IMR-90 (cell line): ENCODE measurements around the gene ZNF764. TPM values are rescaled to one million over a fixed set of nuclear protein-coding genes. Genes with fewer than 3 reads are reported as not detected.
A peak's percentile ranks its signal among the peaks of the same experiment; 100 is the strongest.

Experiments
- ATAC-seq: fragments of 200-7000 bp; cut with Tn5 transposase; 2 replicates; pipeline ENCODE4 v1.9.1; 2020; ENCODE audit warnings: low read depth, mild to moderate bottlenecking, moderate library complexity
- Bru-seq: library from RNA; stranded (reverse); fragments of 400-500 nt; gene quantifications from one replicate; lab custom pipeline; 2021; lab: Mats Ljungman, UMichigan
- BruChase-seq, 2 experiments: library from RNA; stranded (reverse); fragments of 400-500 nt; gene quantifications; one replicate each; lab custom pipeline; 2021; lab: Mats Ljungman, UMichigan
- BruUV-seq: library from RNA; stranded (reverse); fragments of 400-500 nt; replicated peaks from 2 replicates; lab custom pipeline; 2021; lab: Mats Ljungman, UMichigan
- CTCF ChIA-PET: fragments of 300-600 bp; formaldehyde crosslinking; extraction: SDS; loops from one replicate; lab custom pipeline; 2021; ENCODE audit warnings: antibody characterized with exemption; lab: Yijun Ruan, JAX
- POLR2A ChIA-PET: fragments of 300-600 bp; sonication (Branson Sonifier 250); formaldehyde crosslinking; loops from one replicate; lab custom pipeline; 2022; ENCODE audit warnings: antibody characterized with exemption; ENCODE audit not compliant: unreplicated experiment; lab: Charles Lee
- DNase-seq: peaks from one replicate; pipeline ENCODE4 v3.0.0; 2013
- H2AFZ ChIP-seq: replicated peaks from 2 replicates; pipeline ENCODE3; 2013; ENCODE audit warnings: low read length, mild to moderate bottlenecking; ENCODE audit not compliant: poor library complexity
- H2AK5ac ChIP-seq: 2 replicates; pipeline ENCODE4 v1.6.1; 2013; ENCODE audit warnings: low read depth, low read length, inconsistent platforms
- H2AK9ac ChIP-seq: replicated peaks from 2 replicates; pipeline ENCODE3; 2013; ENCODE audit warnings: mild to moderate bottlenecking, low read depth, low read length, moderate library complexity; ENCODE audit not compliant: poor library complexity
- H2BK120ac ChIP-seq: 2 replicates; pipeline ENCODE4 v1.6.1; 2013; ENCODE audit warnings: low read depth, low read length, inconsistent platforms
- H2BK15ac ChIP-seq: 3 replicates; pipeline ENCODE4 v1.6.1; 2013; ENCODE audit warnings: low read depth, low read length, inconsistent platforms
- H2BK20ac ChIP-seq: 2 replicates; pipeline ENCODE4 v1.6.1; 2013; ENCODE audit warnings: low read depth, mild to moderate bottlenecking, inconsistent platforms, low read length, moderate library complexity
- H2BK5ac ChIP-seq: 2 replicates; pipeline ENCODE4 v1.6.1; 2013; ENCODE audit warnings: mild to moderate bottlenecking, low read depth, low read length, inconsistent platforms; ENCODE audit not compliant: poor library complexity, severe bottlenecking
- H3K14ac ChIP-seq: replicated peaks from 2 replicates; pipeline ENCODE4 v1.6.1; 2013; ENCODE audit warnings: low read depth, low read length, inconsistent platforms
- H3K18ac ChIP-seq: 2 replicates; pipeline ENCODE4 v1.6.1; 2013; ENCODE audit warnings: low read depth, low read length, control low read depth
- H3K23ac ChIP-seq: 2 replicates; pipeline ENCODE4 v1.6.1; 2013; ENCODE audit warnings: low read depth, low read length, inconsistent platforms
- H3K27ac ChIP-seq: 2 replicates; pipeline ENCODE4 v1.5.1; 2013; ENCODE audit warnings: mild to moderate bottlenecking, control low read depth, low read length; ENCODE audit not compliant: insufficient read depth
- H3K27me3 ChIP-seq: 2 replicates; pipeline ENCODE4 v1.6.1; 2013; ENCODE audit warnings: low read length; ENCODE audit not compliant: control insufficient read depth, insufficient read depth
- H3K36me3 ChIP-seq: 2 replicates; pipeline ENCODE4 v1.6.1; 2013; ENCODE audit warnings: low read length, mixed read lengths; ENCODE audit not compliant: control insufficient read depth, insufficient read depth
- H3K4ac ChIP-seq: 2 replicates; pipeline ENCODE4 v1.6.1; 2013; ENCODE audit warnings: low read depth, low read length, inconsistent platforms
- H3K4me1 ChIP-seq: 2 replicates; pipeline ENCODE4 v1.6.1; 2013; ENCODE audit warnings: low read length, mixed read lengths; ENCODE audit not compliant: control insufficient read depth, insufficient read depth
- H3K4me2 ChIP-seq: 2 replicates; pipeline ENCODE4 v1.6.1; 2013; ENCODE audit warnings: low read depth, mild to moderate bottlenecking, control low read depth, low read length, moderate library complexity
- H3K4me3 ChIP-seq: 2 replicates; pipeline ENCODE4 v1.5.1; 2013; ENCODE audit warnings: low read depth, mild to moderate bottlenecking, control low read depth, low read length, moderate library complexity; ENCODE audit not compliant: insufficient read depth
- H3K56ac ChIP-seq: 2 replicates; pipeline ENCODE4 v1.6.1; 2013; ENCODE audit warnings: low read length, inconsistent platforms; ENCODE audit not compliant: insufficient read depth; ENCODE audit errors: extremely low read depth
- H3K79me1 ChIP-seq, 2 experiments: 2 replicates each; pipeline ENCODE4 v1.6.1; 2013; ENCODE audit warnings: low read length in 2 of 2, inconsistent platforms in 1 of 2, low read depth in 1 of 2
- H3K9ac ChIP-seq: 2 replicates; pipeline ENCODE4 v1.6.1; 2013; ENCODE audit warnings: low read depth, low read length, control low read depth
- H3K9me1 ChIP-seq: 2 replicates; pipeline ENCODE4 v1.6.1; 2013; ENCODE audit warnings: low read length, inconsistent platforms; ENCODE audit not compliant: insufficient read depth
- H3K9me3 ChIP-seq: 2 replicates; pipeline ENCODE4 v1.6.1; 2013; ENCODE audit warnings: low read length; ENCODE audit not compliant: control insufficient read depth, insufficient read depth
- H4K20me1 ChIP-seq: 2 replicates; pipeline ENCODE4 v1.6.1; 2013; ENCODE audit warnings: low read length, inconsistent platforms; ENCODE audit not compliant: insufficient read depth
- H4K5ac ChIP-seq: 2 replicates; pipeline ENCODE4 v1.6.1; 2013; ENCODE audit warnings: mild to moderate bottlenecking, low read depth, low read length, control low read depth
- H4K8ac ChIP-seq, 2 experiments: 2 replicates each; pipeline ENCODE4 v1.6.1; 2013; ENCODE audit warnings: low read depth in 2 of 2, low read length in 2 of 2, control low read depth in 1 of 2, inconsistent platforms in 1 of 2
- H4K91ac ChIP-seq: 2 replicates; pipeline ENCODE4 v1.6.1; 2013; ENCODE audit warnings: low read depth, low read length, inconsistent platforms; ENCODE audit not compliant: insufficient read depth
- BHLHE40 ChIP-seq: fragments of 150-350 bp; IDR thresholded peaks from 2 replicates; pipeline ENCODE4 v1.6.1; 2016; ENCODE audit warnings: mild to moderate bottlenecking, low read depth, low read length
- FOS ChIP-seq: fragments of 150-350 bp; IDR thresholded peaks from 2 replicates; pipeline ENCODE4 v1.6.1; 2016; ENCODE audit warnings: low read depth, low read length
- MAFK ChIP-seq: IDR thresholded peaks from 2 replicates; pipeline ENCODE4 v1.6.1; 2012; ENCODE audit warnings: low read depth, low read length, improper control_type of control experiment
- MAZ ChIP-seq: IDR thresholded peaks from 2 replicates; pipeline ENCODE4 v1.6.1; 2012; ENCODE audit warnings: low read depth, mild to moderate bottlenecking, low read length, improper control_type of control experiment, moderate library complexity, borderline replicate concordance
- MXI1 ChIP-seq: IDR thresholded peaks from 2 replicates; pipeline ENCODE4 v1.6.1; 2012; ENCODE audit warnings: low read depth, mild to moderate bottlenecking, low read length, moderate library complexity, borderline replicate concordance
- POLR2A ChIP-seq: IDR thresholded peaks from 2 replicates; pipeline ENCODE4 v1.6.1; 2012; ENCODE audit warnings: mild to moderate bottlenecking, low read depth, low read length
- RFX5 ChIP-seq: IDR thresholded peaks from 2 replicates; pipeline ENCODE4 v1.8.0; 2012; ENCODE audit warnings: low read depth, mild to moderate bottlenecking, low read length, moderate library complexity
- WGBS, 2 experiments: methylation state at CpG; one replicate each; pipeline versions ENCODE4 v1.1.5 to v1.1.7; 2013; ENCODE audit warnings: missing lambda C conversion rate in 2 of 2; ENCODE audit not compliant: insufficient read length in 1 of 2; ENCODE audit errors: extremely low coverage in 2 of 2; 5-methylcytosine and 5-hydroxymethylcytosine counted together
- dilution Hi-C: fragments of 300-500 bp; cut with HindIII; formaldehyde crosslinking; loops from one replicate; pipeline ENCODE4 v1.14.3; 2018; ENCODE audit warnings: low sequenced_read_pairs; ENCODE audit not compliant: unreplicated experiment
- in situ Hi-C: fragments of 300-500 bp; cut with MboI; formaldehyde crosslinking; loops from 3 replicates; pipeline ENCODE4 v1.14.3; 2019; ENCODE audit warnings: low sequenced_read_pairs, inconsistent platforms, mixed read lengths
- intact Hi-C: fragments of 100-400 bp; cut with micrococcal nuclease; formaldehyde crosslinking; loops from 2 replicates; pipeline ENCODE4 v1.10.0; 2022
- long read RNA-seq: library from polyadenylated mRNA; unstranded; transcript quantifications from one replicate; pipeline ENCODE4 v2.0.0, GENCODE V29; 2021; ENCODE audit not compliant: unreplicated experiment
- polyA plus RNA-seq, 3 experiments: library from polyadenylated mRNA; depleted of rRNA; stranded (reverse); fragments of >200 nt; gene quantifications; 2 replicates each; pipeline ENCODE4 v1.2.3, GENCODE V29; 2012; ENCODE audit warnings: low replicate concordance in 1 of 3
- total RNA-seq: library from RNA; depleted of rRNA; stranded (reverse); fragments of >200 nt; gene quantifications from 2 replicates; pipeline ENCODE4 v1.2.3, GENCODE V29; 2012; rRNA removed

ZNF764 gene
- total RNA-seq: 2.2 and 2.5 TPM in 2 replicates
- 4.6 and 5.3 TPM in 2 replicates for polyA plus RNA-seq (2012; rRNA removed)
- 4.3 and 4.4 TPM in 2 replicates for polyA plus RNA-seq (2012; cell fraction: cytosol; rRNA removed)
- 13.1 and 17.1 TPM in 2 replicates for polyA plus RNA-seq (2012; cell fraction: nucleus; rRNA removed; ENCODE audit: low replicate concordance)
- percentile 60 among the genes with signal in this experiment for Bru-seq, nascent RNA
- BruChase-seq, experiment 1, labeled RNA remaining after a 6-hour chase: percentile 73 among the genes with signal in this experiment
- percentile 71 among the genes with signal in this experiment for BruChase-seq, experiment 2, labeled RNA remaining after a 2-hour chase
- long read RNA-seq, partial matches to known transcripts: 0 of 9 reads
- long read RNA-seq, other reads (novel, unspliced or antisense): 3 of 9 reads

- Histone ChIP-seq H3K9me1 (0 out of 2 replicates have a peak, but pooled peaks cover under 1% of the 10 kb centered on the region), H3K9ac (peak within 1 kb of the TSS; percentile 67), H3K9me3 (no peaks in the 10 kb centered on the region), H4K5ac (peak within 1 kb of the TSS; percentile 93), H3K27me3 (no peaks in the 10 kb centered on the region), H4K20me1 (no peaks in the 10 kb centered on the region; the same call in 1 of the 2 replicates), H3K18ac (peak within 1 kb of the TSS; percentile 71), H3K4me3 (peak within 1 kb of the TSS; percentile 73), H2BK15ac (peak within 1 kb of the TSS; percentile 31; the same call in 1 of the 3 replicates), H4K8ac (peak within 1 kb of the TSS; percentile 94 to 99), H2BK5ac (peak within 1 kb of the TSS; percentile 80), H3K4me2 (peak within 1 kb of the TSS; percentile 86), H2BK120ac (peak within 1 kb of the TSS; percentile 55; the same call in 1 of the 2 replicates), H3K4me1 (no peaks in the 10 kb centered on the region), H3K36me3 (peaks cover 22% of the 10 kb centered on the region), H3K27ac (peak within 1 kb of the TSS; percentile 82), H3K79me1 (peaks cover 11 to 35% of the 10 kb centered on the region in 2 experiments; a peak in 2 of 4 replicates), H3K56ac (0 out of 2 replicates have a peak within 1 kb of the TSS, but pooled peaks have one; percentile 23), H3K14ac (peak within 1 kb of the TSS; percentile 98), H3K4ac (peak within 1 kb of the TSS; percentile 98), H3K23ac (peak within 1 kb of the TSS; percentile 83), H2BK20ac (peak within 1 kb of the TSS; percentile 18; the same call in 1 of the 2 replicates), H2AK9ac (peak within 1 kb of the TSS; percentile 97), H4K91ac (peak within 1 kb of the TSS; percentile 96), H2AK5ac (peak within 1 kb of the TSS; percentile 87), H2AFZ (peak within 1 kb of the TSS; percentile 97)
- TF ChIP-seq MAFK (no peak), FOS (0 out of 2 replicates have a peak, but pooled peaks have one; percentile 36), MXI1 (no peak), MAZ (no peak; the same call in 1 of the 2 replicates), BHLHE40 (peak; percentile 41; the same call in 1 of the 2 replicates), RFX5 (no peak), POLR2A (peak; percentile 40)
- ATAC-seq (peak; percentile 99), DNase-seq (peak; percentile 96)
- intact Hi-C loops (loop anchor here (1.0 kb wide), 1 partner anchor 27 kb away; the partner anchor contains the start of gene ZNF785), dilution Hi-C loops (no loop called here), in situ Hi-C loops (no loop called here)
- ChIA-PET POLR2A (no interaction called here), CTCF (interaction anchor here (0.6 to 1.6 kb wide), 3 partner anchors 23 to 399 kb away, joined by 3 to 5 read pairs (median 5); no protein-coding TSS in a partner anchor)
- BruUV-seq: TSS peak; percentile 42
- WGBS, 2 experiments: 1% methylated on average over 40 of the region's 74 CpGs; no CpG with 5 or more reads in 1 of the 2 experiments
Observed at GRCh38 chr16:30557957-30558788, at the start of gene ZNF764. ZNF764 (minus strand) TSS chr16:30558374; CDS start chr16:30558182, 192 bp downstream.
